Muscle layer of colon (tissue), 2 donors: ENCODE measurements around the gene URGCP.
"Not testable (repeated sequence)": the region's sequence is repeated elsewhere in the genome, so short reads cannot be mapped to it uniquely, and the experiment has no call there.

ENCODE experiments used
- H3K27ac ChIP-seq: one replicate; pipeline ENCODE4 v1.7.0; 2013; ENCODE audit warnings: low read depth, mild to moderate bottlenecking, low read length, moderate library complexity
- H3K27me3 ChIP-seq, 2 donors: one replicate each; pipeline ENCODE4 v1.7.0; 2013; ENCODE audit warnings: low read length in 2 of 2, mild to moderate bottlenecking in 2 of 2; ENCODE audit not compliant: insufficient read depth in 2 of 2, control insufficient read depth in 1 of 2
- H3K36me3 ChIP-seq: one replicate; pipeline ENCODE4 v1.7.0; 2013; ENCODE audit warnings: mild to moderate bottlenecking, low read length; ENCODE audit not compliant: insufficient read depth
- H3K4me1 ChIP-seq: one replicate; pipeline ENCODE4 v1.7.0; 2013; ENCODE audit warnings: mild to moderate bottlenecking, low read length; ENCODE audit not compliant: insufficient read depth
- H3K4me3 ChIP-seq, 2 donors: one replicate each; pipeline ENCODE4 v1.7.0; 2013; ENCODE audit warnings: low read length in 2 of 2, low read depth in 1 of 2, mild to moderate bottlenecking in 1 of 2, moderate library complexity in 1 of 2
- H3K9ac ChIP-seq: one replicate; pipeline ENCODE4 v1.7.0; 2013; ENCODE audit warnings: low read length
- H3K9me3 ChIP-seq: one replicate; pipeline ENCODE4 v1.7.0; 2013; ENCODE audit warnings: mild to moderate bottlenecking, low read length
- donor health status: abdominal sarcoma.
- donor health status: Adenocarcinoma of cecum.

Gene URGCP

GRCh38 chr7:43849047-43849446 is 57.3 kb downstream of the URGCP start:
- Histone ChIP-seq H3K9me3 (no peaks in the 10 kb centered on the region), H3K27me3 (no peaks in the 10 kb centered on the region), H3K36me3 (no peaks in the 10 kb centered on the region), H3K9ac (no peak overlapping the region), H3K4me3 (no peak overlapping the region), H3K27ac (no peak overlapping the region), H3K4me1 (no peaks in the 10 kb centered on the region)

GRCh38 chr7:43847496-43847895 is 58.9 kb downstream of the URGCP start:
- Histone ChIP-seq H3K4me3 (no peak overlapping the region), H3K4me1 (no peaks in the 10 kb centered on the region), H3K27me3 (no peaks in the 10 kb centered on the region), H3K36me3 (no peaks in the 10 kb centered on the region), H3K9ac (no peak overlapping the region), H3K9me3 (no peaks in the 10 kb centered on the region), H3K27ac (no peak overlapping the region)

GRCh38 chr7:43844662-43845061 is 61.7 kb downstream of the URGCP start:
- Histone ChIP-seq H3K9ac (no peak overlapping the region), H3K27ac (no peak overlapping the region), H3K27me3 (no peaks in the 10 kb centered on the region), H3K4me1 (no peaks in the 10 kb centered on the region), H3K4me3 (no peak overlapping the region), H3K36me3 (no peaks in the 10 kb centered on the region), H3K9me3 (no peaks in the 10 kb centered on the region)

GRCh38 chr7:43844257-43844656 is 62.1 kb downstream of the URGCP start:
- H3K9me3 ChIP-seq, result no peaks in the 10 kb centered on the region
- H3K9ac ChIP-seq, result no peak overlapping the region
- no peaks in the 10 kb centered on the region for H3K4me1 ChIP-seq

GRCh38 chr7:43843296-43843695 is 63.1 kb downstream of the URGCP start:
- Histone ChIP-seq H3K27ac (no peak overlapping the region), H3K4me1 (no peaks in the 10 kb centered on the region), H3K4me3 (no peak overlapping the region)

More at GRCh38 chr7:43844257-43844656, 62.1 kb downstream of the URGCP start:
- no peaks in the 10 kb centered on the region for H3K27me3 ChIP-seq
- H3K4me3 ChIP-seq, result no peak overlapping the region
- no peak overlapping the region for H3K27ac ChIP-seq
- H3K36me3 ChIP-seq, result no peaks in the 10 kb centered on the region

GRCh38 chr7:43838201-43838658 is 68.2 kb downstream of the URGCP start:
- H3K27me3 ChIP-seq, result no peaks in the 10 kb centered on the region
- no peaks in the 10 kb centered on the region for H3K36me3 ChIP-seq
- H3K4me1 ChIP-seq, result no peaks in the 10 kb centered on the region
- H3K9me3 ChIP-seq, result no peaks in the 10 kb centered on the region
- H3K9ac ChIP-seq, result no peak overlapping the region
- H3K4me3 ChIP-seq, result peak overlapping the region; percentile 26 to 47
- H3K27ac ChIP-seq, result no peak overlapping the region

More at GRCh38 chr7:43843296-43843695, 63.1 kb downstream of the URGCP start:
- H3K9me3 ChIP-seq, result no peaks in the 10 kb centered on the region
- no peaks in the 10 kb centered on the region for H3K27me3 ChIP-seq
- no peaks in the 10 kb centered on the region for H3K36me3 ChIP-seq
- H3K9ac ChIP-seq, result no peak overlapping the region

DNA sequence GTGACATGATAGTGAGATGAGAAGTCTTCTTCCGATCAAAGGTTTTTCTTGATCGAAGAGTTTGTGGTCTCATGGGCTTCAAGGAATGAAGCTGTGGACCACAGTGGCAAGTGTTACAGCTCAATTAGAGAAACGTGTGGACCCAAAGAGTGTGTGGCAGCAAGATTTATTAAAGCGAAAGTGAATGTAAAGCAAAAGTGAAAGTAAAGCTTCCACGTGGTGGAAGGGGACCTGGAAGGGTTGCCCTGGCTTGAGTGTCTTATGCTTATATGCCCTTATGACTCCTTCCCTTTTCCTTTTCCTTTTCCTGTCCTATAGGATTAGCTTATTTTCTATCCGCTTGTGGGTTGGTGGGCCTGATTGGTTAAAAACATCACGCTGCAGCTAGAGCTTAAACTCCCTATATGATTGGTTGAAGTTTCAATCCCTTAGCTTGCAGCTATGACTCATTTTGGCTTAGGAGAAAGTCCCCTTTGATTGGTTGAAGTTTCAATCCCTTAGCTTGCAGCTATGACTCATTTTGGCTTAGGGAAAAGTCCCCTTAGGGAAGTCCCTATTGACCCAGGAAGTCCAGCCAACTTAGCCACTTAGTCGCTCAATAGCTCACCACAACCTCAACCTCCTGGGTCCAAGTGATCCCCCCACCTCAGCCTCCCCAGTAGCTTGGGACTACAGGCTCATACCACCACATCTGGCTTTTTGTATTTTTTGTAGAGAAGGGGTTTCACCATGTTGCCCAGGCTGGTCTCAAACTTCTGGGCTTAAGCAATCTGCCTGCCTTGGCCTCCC is 71.7 kb downstream of the URGCP start:
- Histone ChIP-seq H3K4me1 (no peaks in the 10 kb centered on the region), H3K27me3 (no peaks in the 10 kb centered on the region), H3K27ac (no peak overlapping the region), H3K36me3 (no peaks in the 10 kb centered on the region), H3K9ac (no peak overlapping the region), H3K4me3 (no peak overlapping the region), H3K9me3 (no peaks in the 10 kb centered on the region)

DNA sequence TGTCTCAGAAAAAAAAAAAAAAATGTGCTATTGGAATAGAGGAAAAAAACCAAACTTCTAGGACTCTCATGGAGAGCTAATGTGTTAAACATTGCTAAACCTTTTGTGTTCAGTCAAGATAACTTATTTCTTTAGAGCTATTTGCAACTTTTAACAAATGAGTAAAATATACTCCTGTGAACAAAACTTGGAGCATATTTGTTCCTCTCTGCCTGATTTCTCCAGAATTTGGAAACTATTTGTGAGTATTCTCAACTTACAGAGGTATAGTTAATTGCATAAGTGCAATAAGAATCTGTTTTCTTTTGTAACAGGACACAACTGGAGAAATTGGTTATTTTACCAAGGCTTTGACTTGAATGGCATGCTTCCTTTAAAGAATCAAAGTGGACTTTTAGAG is 75.5 kb downstream of the URGCP start:
- not testable (repeated sequence) for H3K27ac ChIP-seq, H3K9ac ChIP-seq, H3K27me3 ChIP-seq, H3K4me1 ChIP-seq, H3K9me3 ChIP-seq, H3K36me3 ChIP-seq, H3K4me3 ChIP-seq
